Ascending aorta (tissue), 2 donors: ENCODE results near the gene ZMPSTE24. TPM values are rescaled to one million over a fixed set of nuclear protein-coding genes. Genes with fewer than 3 reads are reported as not detected.

Experiments used
- DNase-seq, 2 donors: peaks; one replicate each; pipeline ENCODE4 v3.0.0-alpha.2; 2019; ENCODE audit warnings: low spot score in 2 of 2
- H3K27ac ChIP-seq, 2 donors: fragments of 200-600 bp; sonication (generic); one replicate each; pipeline ENCODE4 v1.5.1; 2016 to 2017; ENCODE audit warnings: mild to moderate bottlenecking in 1 of 2
- H3K27me3 ChIP-seq: fragments of 200-600 bp; sonication (generic); one replicate; pipeline ENCODE4 v1.5.1; 2017
- H3K36me3 ChIP-seq, 2 donors: fragments of 200-600 bp; sonication (generic); one replicate each; pipeline ENCODE4 v1.5.1; 2016
- H3K4me1 ChIP-seq, 2 donors: fragments of 200-600 bp; sonication (generic); one replicate each; pipeline ENCODE4 v1.5.1; 2016 to 2017; ENCODE audit warnings: mild to moderate bottlenecking in 1 of 2
- H3K4me3 ChIP-seq, 2 donors: fragments of 200-600 bp; sonication (generic); one replicate each; pipeline ENCODE4 v1.5.1; 2016 to 2017; ENCODE audit warnings: mild to moderate bottlenecking in 1 of 2
- H3K9me3 ChIP-seq, 2 donors: fragments of 200-600 bp; sonication (generic); one replicate each; pipeline ENCODE4 v1.5.1; 2016
- CTCF ChIP-seq, 3 experiments: fragments of 200-600 bp in 2 of 3; fragments of 450-650 bp in 1 of 3; sonication (generic) in 2 of 3; IDR thresholded peaks; one replicate each; pipeline ENCODE4 v1.5.1; 2016 to 2019; ENCODE audit warnings: antibody characterized with exemption in 3 of 3, mild to moderate bottlenecking in 1 of 3, moderate library complexity in 1 of 3
- intact Hi-C: fragments of 100-400 bp; cut with DNase I; formaldehyde crosslinking; loops from one replicate; pipeline ENCODE4 v1.15.1; 2023
- total RNA-seq: library from RNA; depleted of rRNA; stranded (reverse); fragments of >200 nt; gene quantifications from one replicate; pipeline ENCODE4 v1.1.0, GENCODE V29; 2016

The ZMPSTE24 gene
- total RNA-seq, 1 donor from 2014 or later = 61.8 TPM

- TF ChIP-seq CTCF (IDR thresholded peaks at IDR 0.05) = no peak
- H3K27me3 ChIP-seq = no peaks in the 10 kb centered on the region
- intact Hi-C loops = no loop called here
- H3K27ac ChIP-seq = no peak overlapping the region
- no peaks in the 10 kb centered on the region for H3K9me3 ChIP-seq
- no peak for DNase-seq
- no peaks in the 10 kb centered on the region for H3K36me3 ChIP-seq
- H3K4me1 ChIP-seq = peaks cover 5 to 20% of the 10 kb centered on the region in 2 donors
- H3K4me3 ChIP-seq = no peak overlapping the region
Measured at GRCh38 chr1:40307186-40307585, 49.1 kb downstream of the ZMPSTE24 start.

GRCh38 chr1:40308036-40308727, 50.1 kb downstream of the ZMPSTE24 start:
- Histone ChIP-seq H3K9me3 (no peaks in the 10 kb centered on the region), H3K36me3 (no peaks in the 10 kb centered on the region), H3K27ac (peak overlapping the region; percentile 3 to 69), H3K4me1 (peaks cover 5 to 20% of the 10 kb centered on the region in 2 donors), H3K27me3 (no peaks in the 10 kb centered on the region), H3K4me3 (no peak overlapping the region)
- TF ChIP-seq CTCF (IDR thresholded peaks at IDR 0.05) = no peak
- DNase-seq = no peak
- intact Hi-C loops = no loop called here

GRCh38 chr1:40309374-40310128, 51.5 kb downstream of the ZMPSTE24 start:
- intact Hi-C loops = no loop called here
- TF ChIP-seq CTCF (IDR thresholded peaks at IDR 0.05) = no peak

GRCh38 chr1:40310129-40310461, 52.1 kb downstream of the ZMPSTE24 start:
- peaks cover 5 to 28% of the 10 kb centered on the region in 2 donors for H3K4me1 ChIP-seq
- no peaks in the 10 kb centered on the region for H3K9me3 ChIP-seq
- intact Hi-C loops = no loop called here
- peak overlapping the region; percentile 39 to 45 for H3K27ac ChIP-seq
- H3K36me3 ChIP-seq = no peaks in the 10 kb centered on the region
- no peak for TF ChIP-seq CTCF (IDR thresholded peaks at IDR 0.05)
- no peak for DNase-seq
- H3K27me3 ChIP-seq = no peaks in the 10 kb centered on the region
- no peak overlapping the region for H3K4me3 ChIP-seq

More at GRCh38 chr1:40309374-40310128, 51.5 kb downstream of the ZMPSTE24 start:
- H3K27me3 ChIP-seq = no peaks in the 10 kb centered on the region
- DNase-seq = no peak
- peaks cover 5 to 23% of the 10 kb centered on the region in 2 donors for H3K4me1 ChIP-seq
- H3K27ac ChIP-seq = peak overlapping the region; percentile 39 to 45
- no peak overlapping the region for H3K4me3 ChIP-seq
- no peaks in the 10 kb centered on the region for H3K36me3 ChIP-seq
- no peaks in the 10 kb centered on the region for H3K9me3 ChIP-seq

GRCh38 chr1:40310983-40311642, 53.1 kb downstream of the ZMPSTE24 start:
- Histone ChIP-seq H3K4me3 (no peak overlapping the region), H3K9me3 (no peaks in the 10 kb centered on the region), H3K27ac (no peak overlapping the region), H3K4me1 (peaks cover 5 to 30% of the 10 kb centered on the region in 2 donors), H3K27me3 (no peaks in the 10 kb centered on the region), H3K36me3 (no peaks in the 10 kb centered on the region)
- no peak for DNase-seq
- intact Hi-C loops = no loop called here
- TF ChIP-seq CTCF (IDR thresholded peaks at IDR 0.05) = no peak
